IPS-18c (cell line): Measurements from ENCODE around the gene SULT1A1.
"Not testable (repeated sequence)": the region's sequence is repeated elsewhere in the genome, so short reads cannot be mapped to it uniquely, and the experiment has no call there.

Experiments
- H3K4me3 ChIP-seq: 2 replicates; pipeline ENCODE4 v1.7.0; 2013; ENCODE audit warnings: low read depth, mild to moderate bottlenecking, low read length, moderate library complexity; ENCODE audit not compliant: insufficient read depth
- H3K9me3 ChIP-seq: one replicate; pipeline ENCODE4 v1.6.1; 2013; ENCODE audit warnings: mild to moderate bottlenecking, low read length, moderate library complexity; ENCODE audit not compliant: control insufficient read depth, insufficient read depth

SULT1A1 gene

DNA sequence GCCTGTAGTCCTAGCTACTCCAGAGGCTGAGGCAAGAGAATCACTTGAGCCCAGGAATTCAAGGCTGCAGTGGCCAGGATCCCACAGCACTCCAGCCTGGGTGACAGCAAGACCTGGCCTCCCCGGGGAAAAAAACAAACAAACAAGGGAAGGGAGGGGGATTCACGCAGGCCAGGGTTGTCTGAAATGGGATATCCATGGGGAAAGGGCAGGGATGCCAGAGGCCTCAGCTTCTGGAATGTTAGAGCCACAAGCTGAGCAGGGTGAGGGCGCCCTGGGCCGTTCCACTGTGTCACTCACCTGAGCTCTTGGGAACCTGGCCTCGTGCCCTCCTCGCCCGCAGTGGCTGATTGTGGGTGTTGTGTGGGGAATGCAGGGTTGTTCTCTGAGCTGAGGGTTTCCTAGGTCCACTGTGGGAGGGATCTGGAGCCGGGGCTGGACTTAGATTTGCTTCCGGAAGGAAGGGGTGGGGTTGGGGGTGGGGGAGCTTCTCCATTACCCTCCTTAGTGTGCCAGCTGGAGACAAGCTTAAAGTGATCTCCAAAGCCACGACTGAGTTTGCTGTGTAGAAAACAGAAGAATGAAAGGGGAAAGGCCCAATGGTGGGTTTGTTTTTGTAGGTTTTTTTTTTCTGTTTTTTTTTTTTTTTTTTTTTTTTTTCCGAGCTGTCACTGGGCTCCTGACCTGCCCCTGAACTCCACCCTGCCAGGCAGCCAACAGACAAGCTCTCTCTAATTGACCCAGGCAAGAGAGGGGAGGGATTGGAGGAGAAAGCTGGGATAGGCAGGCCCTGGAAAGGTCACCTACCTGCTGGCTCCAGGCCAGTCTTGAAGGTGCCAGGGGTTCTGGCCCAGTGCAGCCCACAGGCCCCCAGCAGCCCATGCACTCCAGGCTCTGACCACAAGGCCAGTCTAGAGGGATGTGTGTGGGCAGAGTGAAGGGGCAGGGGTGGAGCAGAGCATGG is at the start of gene SULT1A1:
Gene SULT1A1, minus strand, starts transcription at position 414 of the 964 bp plus-strand sequence. CDS start 1,189 bp downstream, outside the sequence.
- Histone ChIP-seq H3K4me3 (no peak within 1 kb of the TSS), H3K9me3 (no peaks in the 10 kb centered on the region)

DNA sequence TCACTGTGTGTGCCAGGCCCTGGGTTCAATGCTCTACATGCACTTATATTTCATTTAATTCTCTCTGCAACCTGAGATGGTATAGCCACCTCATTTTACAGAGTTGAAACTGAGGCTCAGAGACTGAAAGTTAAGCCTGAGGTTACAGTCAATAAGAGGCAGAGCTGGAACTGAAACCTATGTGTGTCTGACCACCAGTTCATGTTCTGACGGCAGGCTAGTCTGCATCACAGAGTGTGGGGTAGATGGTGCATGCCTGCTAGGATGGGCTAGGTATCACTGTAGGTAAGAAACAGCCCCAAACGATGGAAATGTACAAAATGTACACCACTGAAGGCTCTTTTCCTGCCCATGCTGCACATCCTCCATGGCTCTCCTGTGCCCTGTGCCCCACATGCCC is 30.1 kb upstream of the SULT1A1 start:
- H3K4me3 ChIP-seq, H3K9me3 ChIP-seq: not testable (repeated sequence)

DNA sequence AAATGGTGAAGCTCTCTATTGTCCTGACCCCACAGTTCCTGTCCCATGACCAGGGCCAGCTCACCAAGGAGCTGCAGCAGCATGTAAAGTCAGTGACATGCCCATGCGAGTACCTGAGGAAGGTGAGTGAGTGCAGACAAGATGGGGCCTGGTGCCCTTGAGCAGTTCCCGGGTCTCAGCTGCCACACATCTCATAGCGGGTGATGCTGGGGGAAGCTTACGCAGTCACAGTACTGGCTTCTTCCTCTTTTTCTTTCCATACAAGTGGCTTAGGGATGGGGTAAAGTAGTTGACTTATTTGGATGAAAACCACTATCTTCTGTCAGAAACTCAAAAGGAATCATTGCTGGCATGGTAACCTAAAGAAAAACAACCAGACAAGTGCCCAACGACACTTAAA is 28.5 kb upstream of the SULT1A1 start:
- H3K9me3 ChIP-seq, H3K4me3 ChIP-seq: not testable (repeated sequence)

DNA sequence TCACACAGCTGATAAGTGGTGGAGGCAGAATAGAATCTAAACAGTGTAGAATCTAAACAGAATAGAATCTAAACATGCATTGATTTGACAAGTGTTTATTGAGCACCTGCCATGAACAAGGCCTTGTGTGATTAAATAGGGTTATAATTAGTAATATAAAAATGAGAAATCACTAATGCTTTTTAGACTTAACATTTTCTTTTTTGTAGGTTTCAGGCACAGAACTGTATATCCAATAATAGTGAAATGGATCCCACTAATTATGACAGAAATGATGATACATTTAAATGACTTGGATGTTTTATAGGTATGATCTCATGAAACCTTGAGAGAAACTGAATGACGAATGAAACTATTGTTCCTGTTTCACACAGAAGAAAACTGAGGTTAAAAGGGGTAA is 27.9 kb upstream of the SULT1A1 start, which contains the start of gene NPIPB8:
Gene NPIPB8, plus strand, starts transcription at position 301 of the 400 bp plus-strand sequence. CDS start 296 bp downstream, outside the sequence.
- H3K9me3 ChIP-seq, H3K4me3 ChIP-seq: not testable (repeated sequence)

DNA sequence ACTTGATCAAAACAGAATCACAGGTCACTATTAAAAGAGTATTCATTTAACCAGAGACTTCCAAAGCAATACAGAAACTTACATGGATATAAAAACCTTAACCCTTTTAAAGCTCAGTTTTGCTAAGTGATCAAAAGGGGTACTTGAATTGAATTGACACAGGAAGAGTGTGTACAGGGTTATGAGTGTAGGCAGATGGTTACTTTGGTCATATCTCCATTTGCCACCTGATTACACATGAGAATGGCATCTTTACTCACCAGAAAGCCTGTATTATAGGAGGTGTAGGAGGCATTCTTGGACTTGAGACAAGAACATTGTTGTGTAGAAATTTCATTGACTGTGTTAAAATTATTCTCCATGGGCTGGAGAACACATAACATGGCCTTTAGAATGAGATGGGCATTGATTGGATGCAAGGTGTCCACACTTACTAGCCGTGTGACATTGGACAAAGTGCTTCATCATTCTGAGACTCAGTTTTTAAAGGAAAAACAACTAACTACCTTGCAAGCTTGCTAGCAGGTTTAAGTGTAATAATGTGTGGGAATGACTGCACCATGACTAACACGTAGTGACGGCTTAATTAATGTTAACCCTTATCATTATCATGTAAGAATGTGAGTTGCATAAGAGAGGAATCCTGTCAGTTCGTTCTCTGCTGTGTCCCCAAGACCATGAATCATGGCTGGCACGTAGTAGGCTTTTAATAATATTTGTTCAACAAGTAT is 26.4 kb upstream of the SULT1A1 start:
- H3K4me3 ChIP-seq, H3K9me3 ChIP-seq: not testable (repeated sequence)

DNA sequence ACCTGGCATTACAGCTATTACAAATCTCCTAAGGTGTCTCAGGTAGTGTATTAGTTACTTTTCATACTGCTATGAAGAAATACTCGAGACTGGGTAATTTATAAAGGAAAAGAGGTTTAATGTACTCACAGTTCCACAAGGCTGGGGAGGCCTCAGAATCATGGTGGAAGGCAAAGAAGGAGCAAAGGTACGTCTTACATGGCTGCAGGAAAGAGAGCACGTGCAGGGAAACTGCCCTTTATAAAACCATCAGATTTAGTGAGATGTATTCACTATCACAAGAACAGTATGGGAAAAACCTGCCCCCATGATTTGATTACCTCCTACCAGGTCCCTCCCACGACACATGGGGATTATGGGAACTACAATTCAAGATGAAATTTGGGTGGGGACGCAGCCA is 21.1 kb upstream of the SULT1A1 start:
- H3K4me3 ChIP-seq, H3K9me3 ChIP-seq: not testable (repeated sequence)

DNA sequence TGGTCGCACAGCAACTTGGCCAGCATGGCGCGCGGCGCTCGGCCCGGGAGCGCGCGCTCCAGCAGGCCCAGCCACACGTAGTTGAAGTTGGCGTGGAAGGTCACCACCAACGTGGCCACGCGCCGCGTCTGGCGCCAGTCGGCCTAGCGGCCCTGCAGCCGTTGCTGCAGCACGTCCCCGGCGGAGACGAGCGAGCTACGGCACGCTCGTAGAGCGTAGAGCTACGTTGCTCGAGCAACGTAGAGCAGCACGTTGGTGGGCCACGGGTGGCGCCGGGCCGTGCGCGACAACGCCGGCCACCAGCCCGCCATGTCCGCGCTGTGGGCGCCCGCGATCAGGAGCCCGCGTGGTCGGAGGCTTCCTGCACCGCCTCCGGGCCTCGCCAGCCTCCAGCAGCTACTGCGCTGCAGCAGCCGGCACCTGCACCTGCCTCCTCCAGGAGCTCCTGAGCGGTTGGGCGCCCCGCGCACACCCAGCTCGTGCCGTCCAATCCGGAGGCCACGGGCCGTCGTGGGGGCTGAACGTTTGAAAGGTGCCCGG is 13.4 kb upstream of the SULT1A1 start:
- Histone ChIP-seq H3K9me3 (no peaks in the 10 kb centered on the region), H3K4me3 (no peak overlapping the region)

DNA sequence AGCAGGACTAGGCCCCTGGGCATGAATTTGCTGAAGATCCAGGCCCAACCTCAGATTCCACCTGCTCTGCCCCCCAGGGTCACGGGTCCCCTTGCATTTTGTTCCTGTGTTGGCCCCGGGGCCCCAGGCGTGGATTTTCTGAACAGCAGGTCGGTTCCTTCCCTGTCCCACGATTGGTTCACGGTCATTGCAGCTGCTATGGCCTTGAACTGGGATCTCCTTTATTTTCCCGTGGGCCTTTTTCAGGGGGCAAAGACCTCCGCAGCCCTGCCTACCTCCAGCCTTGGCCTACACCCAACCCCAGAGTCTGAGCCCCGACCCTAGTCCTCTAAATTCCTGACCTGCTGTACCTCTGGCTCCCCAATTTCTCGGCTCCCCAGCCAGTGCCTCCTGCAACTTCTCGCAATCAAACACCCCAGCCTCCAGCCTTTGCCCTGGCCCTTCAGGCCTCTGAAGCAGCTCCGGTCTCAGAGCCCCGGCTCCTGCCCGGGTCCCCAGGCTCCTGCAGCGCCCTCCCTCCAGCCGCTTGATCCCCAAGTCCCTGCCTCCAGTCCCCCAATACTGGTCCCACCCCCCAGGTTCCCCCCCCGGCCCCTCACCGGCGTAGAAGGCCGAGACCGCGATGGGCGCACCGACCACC is 12.8 kb upstream of the SULT1A1 start:
- not testable (repeated sequence) for H3K4me3 ChIP-seq, H3K9me3 ChIP-seq

DNA sequence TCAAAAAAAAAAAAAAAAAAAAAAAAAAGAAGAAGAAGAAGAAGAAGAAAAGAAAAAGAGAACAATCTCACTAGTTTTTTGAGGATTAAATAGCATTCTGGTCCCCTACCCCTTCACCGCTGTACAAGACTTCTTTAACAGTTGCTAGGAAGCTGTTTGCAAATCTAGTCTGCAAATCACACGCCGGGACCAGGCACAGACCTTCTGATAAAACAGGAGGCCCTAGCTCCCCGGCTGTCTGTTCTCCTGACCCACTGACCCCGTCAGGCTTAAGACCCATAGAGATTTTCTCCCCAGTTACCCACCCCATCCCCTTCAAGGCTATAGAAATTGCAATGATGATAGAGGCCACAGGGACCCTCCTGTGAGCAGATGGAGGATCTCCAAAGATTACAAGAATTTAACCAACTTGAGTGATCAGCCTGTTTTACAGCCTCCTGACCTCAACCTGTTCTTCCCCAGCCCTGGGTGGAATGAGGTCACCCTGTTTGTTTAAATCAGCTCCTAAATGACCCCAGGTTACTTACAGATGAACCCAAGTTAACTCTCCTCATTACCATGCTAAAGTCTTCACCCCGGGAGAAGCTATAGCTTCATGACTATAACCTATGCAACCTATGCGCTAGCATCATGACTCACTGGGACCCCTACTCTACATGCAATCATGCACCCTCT is 11.8 kb upstream of the SULT1A1 start:
- no peaks in the 10 kb centered on the region for H3K9me3 ChIP-seq
- no peak overlapping the region for H3K4me3 ChIP-seq

DNA sequence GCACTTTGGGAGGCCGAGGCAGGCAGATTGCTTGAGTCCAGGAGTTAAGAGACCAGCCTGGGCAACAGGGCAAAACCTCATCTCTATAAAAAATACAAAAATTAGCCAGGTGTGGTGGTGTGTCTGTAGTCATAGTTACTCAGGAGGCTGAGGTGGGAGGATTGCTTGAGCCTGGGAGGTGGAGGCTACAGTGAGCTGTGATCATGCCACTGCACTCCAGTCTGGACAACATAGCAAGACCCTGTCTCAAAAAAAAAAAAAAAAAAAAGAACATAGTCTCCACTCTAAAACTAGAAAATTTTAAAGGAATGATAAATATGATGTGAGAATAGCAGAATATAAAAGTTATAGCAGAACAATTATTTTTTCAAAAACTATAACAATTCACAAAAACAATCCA is 10.5 kb upstream of the SULT1A1 start:
- not testable (repeated sequence) for H3K4me3 ChIP-seq, H3K9me3 ChIP-seq

DNA sequence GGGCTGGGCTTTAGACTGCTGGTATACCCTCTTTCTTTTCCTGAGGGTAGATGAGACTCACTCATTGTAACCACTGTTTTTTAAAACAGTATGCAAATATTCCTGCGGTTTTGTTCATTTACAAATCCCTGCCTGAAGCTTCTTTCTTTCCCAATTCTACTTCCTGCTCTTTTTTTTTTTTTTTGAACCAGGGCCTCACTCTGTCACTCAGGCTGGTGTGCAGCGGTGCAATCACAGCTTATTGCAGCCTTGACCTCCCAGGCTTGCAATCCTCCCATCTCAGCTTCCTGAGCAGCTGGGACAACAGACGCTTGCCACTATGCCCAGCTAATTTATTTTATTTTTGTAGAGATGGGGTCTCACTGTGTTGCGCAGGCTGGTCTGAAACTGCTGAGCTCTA is 8.0 kb upstream of the SULT1A1 start:
- H3K4me3 ChIP-seq = no peak overlapping the region
- H3K9me3 ChIP-seq = no peaks in the 10 kb centered on the region

DNA sequence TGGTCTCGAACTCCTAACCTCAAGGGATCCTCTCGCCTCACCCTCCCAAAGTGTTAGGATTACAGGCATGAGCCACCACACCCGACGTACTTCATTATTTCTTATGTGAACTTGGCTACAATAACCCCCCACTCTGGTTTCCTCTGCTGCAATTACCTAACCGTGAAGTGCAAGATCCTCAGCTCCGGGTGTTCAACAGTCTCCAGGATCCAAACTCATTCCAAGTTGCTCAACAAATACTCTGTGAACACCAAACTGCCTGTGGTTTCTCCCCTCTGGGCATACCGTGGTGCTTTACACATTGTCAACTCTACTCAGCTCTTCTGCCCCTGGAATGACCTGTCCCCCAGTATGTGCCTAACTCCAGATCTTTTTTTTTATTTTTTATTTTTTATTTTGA is 6.8 kb upstream of the SULT1A1 start:
- Histone ChIP-seq H3K4me3 (no peak overlapping the region), H3K9me3 (no peaks in the 10 kb centered on the region)

DNA sequence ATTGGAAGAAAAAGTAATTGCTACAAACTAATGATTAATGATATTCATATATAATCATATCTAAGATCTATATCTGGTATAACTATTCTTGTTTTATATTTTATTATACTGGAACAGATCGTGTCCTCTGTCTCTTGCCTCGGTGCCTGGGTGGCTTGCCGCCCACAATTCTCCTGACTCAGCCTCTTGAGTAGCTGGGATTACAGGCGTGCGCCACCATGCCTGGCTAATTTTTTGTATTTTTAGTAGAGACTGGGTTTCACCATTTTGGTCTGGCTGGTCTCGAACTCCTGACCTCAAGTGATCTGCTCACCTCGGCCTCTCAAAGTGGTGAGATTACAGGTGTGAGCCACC is 6.4 kb upstream of the SULT1A1 start:
- not testable (repeated sequence) for H3K9me3 ChIP-seq, H3K4me3 ChIP-seq

DNA sequence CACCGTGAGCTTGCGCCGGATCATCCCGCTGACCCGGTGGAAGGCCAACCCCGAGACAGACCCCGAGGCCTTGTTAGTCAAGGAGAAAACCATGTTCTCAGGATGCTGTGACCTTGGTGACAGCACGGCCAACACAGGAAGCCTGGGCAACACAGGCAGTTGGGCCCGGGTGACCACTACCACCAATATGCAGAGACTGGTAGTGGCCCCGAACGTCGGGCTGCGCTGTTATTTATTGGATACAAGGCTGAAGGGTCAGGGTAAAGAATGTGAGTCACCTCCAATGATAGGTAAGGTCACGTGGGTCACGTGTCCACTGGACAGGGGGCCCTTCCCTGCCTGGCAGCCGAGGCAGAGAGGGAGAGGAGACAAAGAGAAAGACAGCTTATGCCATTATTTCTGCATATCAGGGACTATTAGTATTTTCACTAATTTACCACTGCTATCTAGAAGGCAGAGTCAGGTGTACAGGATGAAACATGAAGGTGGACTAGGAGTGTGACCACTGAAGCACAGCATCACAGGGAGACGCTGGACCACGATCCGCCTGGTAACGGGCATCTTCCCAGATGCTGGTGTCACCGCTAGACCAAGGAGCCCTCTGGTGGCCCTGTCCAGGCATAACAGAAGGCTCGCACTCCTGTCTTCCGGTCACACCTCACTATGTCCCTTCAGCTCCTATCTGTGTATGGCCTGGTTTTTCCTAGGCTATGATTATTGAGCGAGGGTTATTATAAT is 5.8 kb upstream of the SULT1A1 start:
- H3K4me3 ChIP-seq, H3K9me3 ChIP-seq: not testable (repeated sequence)

DNA sequence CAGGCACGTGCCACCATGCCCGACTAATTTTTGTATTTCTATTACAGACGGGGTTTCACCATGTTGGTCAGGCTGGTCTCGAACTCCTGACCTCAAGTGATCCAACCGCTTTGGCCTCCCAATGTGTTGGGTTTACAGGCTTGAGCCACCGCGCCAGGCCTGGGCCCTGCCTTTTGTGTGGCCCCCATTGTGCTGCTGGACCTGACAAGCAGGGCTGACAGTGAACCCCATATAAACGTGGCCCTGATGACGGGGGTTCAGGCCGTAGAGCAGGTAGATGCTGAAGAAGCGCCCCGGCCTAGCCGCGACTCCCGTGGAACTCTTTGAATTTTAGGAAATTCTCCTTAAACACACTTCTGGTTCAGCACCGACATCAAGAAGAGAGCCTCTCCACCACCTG is 4.7 kb upstream of the SULT1A1 start:
- H3K4me3 ChIP-seq, H3K9me3 ChIP-seq: not testable (repeated sequence)

DNA sequence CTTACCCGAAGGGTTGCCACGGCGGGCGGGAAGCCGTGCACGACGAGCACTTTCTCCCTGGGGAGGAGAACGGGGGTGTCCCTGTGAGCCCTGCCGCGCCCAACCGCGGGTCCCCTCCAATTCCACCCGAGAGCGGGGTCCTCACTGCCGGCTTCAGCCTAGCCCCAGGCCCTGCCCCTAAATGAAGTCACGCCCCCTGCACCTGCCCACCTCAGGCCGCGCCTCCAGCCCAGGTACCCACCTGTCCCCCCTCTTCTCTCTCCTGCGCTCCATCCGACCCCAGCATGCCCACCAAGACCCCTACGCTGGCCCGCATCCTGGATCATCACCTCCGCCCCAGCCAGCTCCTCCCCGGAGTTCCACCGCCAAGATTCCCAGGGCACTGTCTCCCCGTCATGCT is 4.1 kb upstream of the SULT1A1 start:
- H3K4me3 ChIP-seq, H3K9me3 ChIP-seq: not testable (repeated sequence)
